Measurements from ENCODE around the gene C5orf46.

DNA sequence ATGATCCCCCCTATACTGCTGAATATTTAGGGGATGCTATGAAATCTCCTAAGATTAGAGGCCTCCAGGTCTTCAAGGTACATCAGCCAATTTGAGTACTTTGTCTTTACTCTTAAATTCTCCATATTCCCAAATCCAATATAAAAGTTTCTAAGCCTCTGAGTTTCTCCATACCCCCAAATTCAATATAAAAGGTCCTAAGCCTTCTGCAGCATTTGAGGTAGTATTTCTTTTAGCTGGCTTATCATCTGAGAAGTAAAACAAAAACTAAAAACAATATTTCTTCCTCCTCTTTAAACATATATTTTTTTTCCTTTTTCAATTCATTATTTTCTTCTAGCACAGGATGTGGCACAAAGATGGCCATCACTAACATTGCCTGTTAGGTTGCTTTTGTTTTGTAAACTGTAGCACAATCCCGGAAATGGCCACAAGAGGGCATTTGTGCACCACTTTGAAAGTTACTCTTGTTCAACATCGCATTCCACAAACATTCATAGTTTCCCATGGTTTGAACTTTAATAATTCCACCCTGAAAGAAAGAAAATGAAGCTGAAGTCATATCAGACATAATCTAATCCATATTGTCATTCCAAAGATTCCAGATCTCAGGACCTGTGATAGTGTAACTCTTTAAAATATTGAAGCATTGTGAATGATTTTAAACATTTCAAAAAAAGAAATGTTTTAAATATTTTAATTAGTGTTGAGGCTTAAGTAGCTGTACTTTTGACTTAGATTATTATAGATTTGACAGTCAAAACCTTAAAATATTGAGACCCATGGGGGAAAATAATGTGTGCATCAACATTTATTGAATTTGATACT, 48.8 kb downstream of the C5orf46 start:
- TF ChIP-seq, protein P1, sequence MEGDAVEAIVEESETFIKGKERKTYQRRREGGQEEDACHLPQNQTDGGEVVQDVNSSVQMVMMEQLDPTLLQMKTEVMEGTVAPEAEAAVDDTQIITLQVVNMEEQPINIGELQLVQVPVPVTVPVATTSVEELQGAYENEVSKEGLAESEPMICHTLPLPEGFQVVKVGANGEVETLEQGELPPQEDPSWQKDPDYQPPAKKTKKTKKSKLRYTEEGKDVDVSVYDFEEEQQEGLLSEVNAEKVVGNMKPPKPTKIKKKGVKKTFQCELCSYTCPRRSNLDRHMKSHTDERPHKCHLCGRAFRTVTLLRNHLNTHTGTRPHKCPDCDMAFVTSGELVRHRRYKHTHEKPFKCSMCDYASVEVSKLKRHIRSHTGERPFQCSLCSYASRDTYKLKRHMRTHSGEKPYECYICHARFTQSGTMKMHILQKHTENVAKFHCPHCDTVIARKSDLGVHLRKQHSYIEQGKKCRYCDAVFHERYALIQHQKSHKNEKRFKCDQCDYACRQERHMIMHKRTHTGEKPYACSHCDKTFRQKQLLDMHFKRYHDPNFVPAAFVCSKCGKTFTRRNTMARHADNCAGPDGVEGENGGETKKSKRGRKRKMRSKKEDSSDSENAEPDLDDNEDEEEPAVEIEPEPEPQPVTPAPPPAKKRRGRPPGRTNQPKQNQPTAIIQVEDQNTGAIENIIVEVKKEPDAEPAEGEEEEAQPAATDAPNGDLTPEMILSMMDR (IDR thresholded peaks at IDR 0.05; ENCODE audit: insufficient read depth, low read depth, low read length): peak; percentile 90
- TF ChIP-seq EZH2 (IDR thresholded peaks at IDR 0.05; ENCODE audit: insufficient read depth, low read length): no peak
